KMS-11 (cell line): ENCODE data around the gene TMEM229A.

ENCODE experiments used
- H2AFZ ChIP-seq: fragments of 200-600 bp; sonication (generic); 2 replicates; pipeline ENCODE4 v1.6.1; 2016; ENCODE audit warnings: antibody characterized with exemption, mixed run types, low read depth
- H3K27ac ChIP-seq: fragments of 200-600 bp; sonication (generic); 2 replicates; pipeline ENCODE4 v1.6.1; 2016; ENCODE audit warnings: mild to moderate bottlenecking, mixed run types
- H3K27me3 ChIP-seq: fragments of 200-600 bp; sonication (generic); 2 replicates; pipeline ENCODE4 v1.6.1; 2017; ENCODE audit warnings: mild to moderate bottlenecking, low read depth, mixed run types, moderate library complexity; ENCODE audit not compliant: insufficient read depth
- H3K36me3 ChIP-seq: fragments of 200-600 bp; sonication (generic); 2 replicates; pipeline ENCODE4 v1.6.1; 2017; ENCODE audit warnings: mild to moderate bottlenecking, mixed run types; ENCODE audit not compliant: insufficient read depth
- H3K4me1 ChIP-seq: fragments of 200-600 bp; sonication (generic); 2 replicates; pipeline ENCODE4 v1.6.1; 2016; ENCODE audit warnings: mild to moderate bottlenecking, low read depth, mixed run types; ENCODE audit not compliant: poor library complexity, severe bottlenecking
- H3K4me2 ChIP-seq: fragments of 200-600 bp; sonication (generic); 2 replicates; pipeline ENCODE4 v1.7.0; 2016; ENCODE audit warnings: mild to moderate bottlenecking, mixed run types
- H3K4me3 ChIP-seq: fragments of 200-600 bp; sonication (generic); IDR thresholded peaks from 2 replicates; pipeline ENCODE4 v1.6.1; 2017; ENCODE audit warnings: low read depth, low read length, mixed read lengths; ENCODE audit not compliant: insufficient read depth
- H3K79me2 ChIP-seq: fragments of 200-600 bp; sonication (generic); 2 replicates; pipeline ENCODE4 v1.6.1; 2016; ENCODE audit warnings: low read depth, mixed run types; ENCODE audit not compliant: insufficient read depth
- H3K9ac ChIP-seq: fragments of 200-600 bp; sonication (generic); 2 replicates; pipeline ENCODE4 v1.6.1; 2016; ENCODE audit warnings: mild to moderate bottlenecking, mixed run types
- H4K20me1 ChIP-seq: fragments of 200-600 bp; sonication (generic); 2 replicates; pipeline ENCODE4 v1.6.1; 2016; ENCODE audit warnings: mild to moderate bottlenecking, mixed run types; ENCODE audit not compliant: insufficient read depth
- CTCF ChIP-seq: fragments of 200-600 bp; sonication (generic); conservative IDR thresholded peaks from 2 replicates; pipeline ENCODE4 v1.6.1; 2017; ENCODE audit warnings: low read depth, mild to moderate bottlenecking, antibody characterized with exemption, low read length, moderate library complexity, mixed read lengths

Gene TMEM229A

GRCh38 chr7:123996327-123996625 is 36.6 kb downstream of the TMEM229A start:
- H2AFZ ChIP-seq = peak overlapping the region; percentile 48; the same call in 1 of the 2 replicates
- H3K27ac ChIP-seq = peak overlapping the region; percentile 87
- peaks cover 34% of the 10 kb centered on the region for H3K4me1 ChIP-seq
- peak overlapping the region; percentile 33; the same call in 1 of the 2 replicates for H3K4me2 ChIP-seq
- H4K20me1 ChIP-seq = no peaks in the 10 kb centered on the region
- no peak for TF ChIP-seq CTCF
- H3K9ac ChIP-seq = peak overlapping the region; percentile 33; the same call in 1 of the 2 replicates
- no peaks in the 10 kb centered on the region for H3K36me3 ChIP-seq
- no peak overlapping the region for H3K4me3 ChIP-seq
- H3K79me2 ChIP-seq = no peaks in the 10 kb centered on the region
- H3K27me3 ChIP-seq = no peaks in the 10 kb centered on the region

DNA sequence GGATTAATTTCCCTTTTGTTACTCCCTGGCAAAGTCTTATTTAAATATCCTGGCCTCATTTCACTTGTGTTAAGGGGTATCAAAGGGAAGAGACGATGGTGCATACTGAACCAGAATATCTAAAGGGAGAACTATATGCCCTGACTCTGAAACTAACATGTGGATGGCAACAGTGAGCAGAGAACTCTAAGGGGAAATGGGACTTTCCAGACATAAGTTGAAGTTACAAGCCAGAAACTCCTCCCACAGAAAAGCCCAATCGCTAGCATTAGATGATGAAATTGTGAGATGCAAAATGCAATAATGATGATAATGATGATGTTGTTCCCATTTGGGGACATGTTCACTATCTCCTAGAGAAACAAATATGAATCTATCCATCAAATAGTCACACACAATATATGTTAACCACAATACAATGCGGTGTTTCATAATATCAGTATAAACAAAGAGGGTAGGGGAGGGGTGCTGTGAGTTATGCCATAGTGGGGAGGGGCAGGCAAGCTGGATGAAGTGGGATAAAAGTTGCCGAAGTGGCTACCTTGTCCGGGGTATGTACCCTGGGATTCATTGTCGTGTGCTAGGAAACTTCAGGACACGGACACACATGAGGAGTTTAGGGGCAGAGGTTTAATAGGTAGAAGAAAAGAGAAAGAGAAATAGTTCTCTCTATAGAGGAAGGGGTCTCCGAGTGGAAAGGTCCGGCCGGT is 37.1 kb downstream of the TMEM229A start:
- no peak for TF ChIP-seq CTCF
- Histone ChIP-seq H3K27me3 (no peaks in the 10 kb centered on the region), H3K4me3 (no peak overlapping the region), H3K4me1 (peaks cover 34% of the 10 kb centered on the region), H3K4me2 (peak overlapping the region; percentile 33), H3K27ac (peak overlapping the region; percentile 87), H3K9ac (peak overlapping the region; percentile 33; the same call in 1 of the 2 replicates), H2AFZ (peak overlapping the region; percentile 48), H4K20me1 (no peaks in the 10 kb centered on the region), H3K79me2 (no peaks in the 10 kb centered on the region), H3K36me3 (no peaks in the 10 kb centered on the region)

DNA sequence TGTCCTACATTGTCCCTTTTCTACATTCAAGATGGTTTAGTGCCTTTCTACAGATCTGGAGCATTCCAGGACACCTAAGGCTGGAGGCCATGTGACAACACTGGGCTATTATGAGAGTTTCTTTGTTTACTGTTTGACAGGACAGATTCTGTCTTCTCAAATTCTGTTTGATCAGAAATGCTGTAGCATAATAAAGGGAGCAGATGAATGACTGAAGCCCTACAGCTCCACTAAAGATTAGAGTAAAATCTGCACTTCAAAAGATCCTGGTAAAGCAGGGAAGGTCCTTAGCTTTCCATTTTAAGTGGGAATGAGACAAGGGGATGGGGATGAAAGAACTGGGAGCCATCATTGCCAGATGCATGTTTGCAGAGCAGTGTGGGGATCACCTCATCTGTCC is 38.4 kb downstream of the TMEM229A start:
- peak overlapping the region; percentile 48 for H2AFZ ChIP-seq
- no peaks in the 10 kb centered on the region for H3K27me3 ChIP-seq
- H3K36me3 ChIP-seq = no peaks in the 10 kb centered on the region
- peak overlapping the region; percentile 13 for H3K4me2 ChIP-seq
- H3K4me3 ChIP-seq = no peak overlapping the region
- 0 out of 2 replicates have a peak overlapping the region, but pooled peaks have one; percentile 33 for H3K9ac ChIP-seq
- H4K20me1 ChIP-seq = no peaks in the 10 kb centered on the region
- no peak for TF ChIP-seq CTCF
- peak overlapping the region; percentile 87 for H3K27ac ChIP-seq
- H3K4me1 ChIP-seq = peaks cover 34% of the 10 kb centered on the region
- no peaks in the 10 kb centered on the region for H3K79me2 ChIP-seq

GRCh38 chr7:123993996-123994395 is 38.9 kb downstream of the TMEM229A start:
- peak overlapping the region; percentile 87 for H3K27ac ChIP-seq
- no peaks in the 10 kb centered on the region for H3K36me3 ChIP-seq
- H4K20me1 ChIP-seq = no peaks in the 10 kb centered on the region
- no peak overlapping the region for H3K4me3 ChIP-seq
- H3K79me2 ChIP-seq = no peaks in the 10 kb centered on the region
- H3K4me2 ChIP-seq = peak overlapping the region; percentile 13
- TF ChIP-seq CTCF = no peak
- H2AFZ ChIP-seq = peak overlapping the region; percentile 48
- peaks cover 34% of the 10 kb centered on the region for H3K4me1 ChIP-seq
- H3K9ac ChIP-seq = no peak overlapping the region
- H3K27me3 ChIP-seq = no peaks in the 10 kb centered on the region
